Ascending aorta (tissue), 2 donors: ENCODE results near the gene PROM2. TPM values are rescaled to one million over a fixed set of nuclear protein-coding genes. Genes with fewer than 3 reads are reported as not detected.

Experiments used
- DNase-seq, 2 donors: peaks; one replicate each; pipeline ENCODE4 v3.0.0-alpha.2; 2019; ENCODE audit warnings: low spot score in 2 of 2
- H3K27ac ChIP-seq, 2 donors: fragments of 200-600 bp; sonication (generic); one replicate each; pipeline ENCODE4 v1.5.1; 2016 to 2017; ENCODE audit warnings: mild to moderate bottlenecking in 1 of 2
- H3K27me3 ChIP-seq: fragments of 200-600 bp; sonication (generic); one replicate; pipeline ENCODE4 v1.5.1; 2017
- H3K36me3 ChIP-seq, 2 donors: fragments of 200-600 bp; sonication (generic); one replicate each; pipeline ENCODE4 v1.5.1; 2016
- H3K4me1 ChIP-seq, 2 donors: fragments of 200-600 bp; sonication (generic); one replicate each; pipeline ENCODE4 v1.5.1; 2016 to 2017; ENCODE audit warnings: mild to moderate bottlenecking in 1 of 2
- H3K4me3 ChIP-seq, 2 donors: fragments of 200-600 bp; sonication (generic); one replicate each; pipeline ENCODE4 v1.5.1; 2016 to 2017; ENCODE audit warnings: mild to moderate bottlenecking in 1 of 2
- H3K9me3 ChIP-seq, 2 donors: fragments of 200-600 bp; sonication (generic); one replicate each; pipeline ENCODE4 v1.5.1; 2016
- CTCF ChIP-seq, 3 experiments: fragments of 200-600 bp in 2 of 3; fragments of 450-650 bp in 1 of 3; sonication (generic) in 2 of 3; IDR thresholded peaks; one replicate each; pipeline ENCODE4 v1.5.1; 2016 to 2019; ENCODE audit warnings: antibody characterized with exemption in 3 of 3, mild to moderate bottlenecking in 1 of 3, moderate library complexity in 1 of 3
- intact Hi-C: fragments of 100-400 bp; cut with DNase I; formaldehyde crosslinking; loops from one replicate; pipeline ENCODE4 v1.15.1; 2023
- total RNA-seq: library from RNA; depleted of rRNA; stranded (reverse); fragments of >200 nt; gene quantifications from one replicate; pipeline ENCODE4 v1.1.0, GENCODE V29; 2016

Gene PROM2
- total RNA-seq, 1 donor from 2014 or later, result not detected

GRCh38 chr2:95282458-95282857 is 8.2 kb downstream of the PROM2 start:
- Histone ChIP-seq H3K4me1 (no peaks in the 10 kb centered on the region), H3K27ac (no peak overlapping the region), H3K9me3 (no peaks in the 10 kb centered on the region), H3K36me3 (no peaks in the 10 kb centered on the region), H3K4me3 (no peak overlapping the region), H3K27me3 (no peaks in the 10 kb centered on the region)
- intact Hi-C loops, result no loop called here
- no peak for DNase-seq
- TF ChIP-seq CTCF (IDR thresholded peaks at IDR 0.05), result no peak

- H3K4me1 ChIP-seq, result no peaks in the 10 kb centered on the region
- no peak overlapping the region for H3K4me3 ChIP-seq
- no peaks in the 10 kb centered on the region for H3K9me3 ChIP-seq
- intact Hi-C loops, result no loop called here
- no peak for DNase-seq
- no peaks in the 10 kb centered on the region for H3K27me3 ChIP-seq
- TF ChIP-seq CTCF (IDR thresholded peaks at IDR 0.05), result no peak
- H3K36me3 ChIP-seq, result no peaks in the 10 kb centered on the region
- H3K27ac ChIP-seq, result no peak overlapping the region
These were observed 9.3 kb downstream of the PROM2 start for GRCh38 chr2:95283562-95283961.

- no peak for TF ChIP-seq CTCF (IDR thresholded peaks at IDR 0.05)
- DNase-seq, result no peak
- Histone ChIP-seq H3K9me3 (peaks cover 0 to 2% of the 10 kb centered on the region in 2 donors), H3K36me3 (no peaks in the 10 kb centered on the region), H3K27me3 (no peaks in the 10 kb centered on the region), H3K27ac (no peak overlapping the region), H3K4me3 (no peak overlapping the region), H3K4me1 (no peaks in the 10 kb centered on the region)
- intact Hi-C loops, result no loop called here
These were observed 10.8 kb downstream of the PROM2 start for GRCh38 chr2:95284886-95285541.

GRCh38 chr2:95285542-95285932 is 11.3 kb downstream of the PROM2 start:
- Histone ChIP-seq H3K9me3 (peaks cover 0 to 7% of the 10 kb centered on the region in 2 donors), H3K27me3 (no peaks in the 10 kb centered on the region), H3K4me1 (no peaks in the 10 kb centered on the region), H3K27ac (no peak overlapping the region), H3K36me3 (no peaks in the 10 kb centered on the region), H3K4me3 (no peak overlapping the region)
- no peak for TF ChIP-seq CTCF (IDR thresholded peaks at IDR 0.05)
- DNase-seq, result no peak
- intact Hi-C loops, result no loop called here

- H3K27me3 ChIP-seq, result no peaks in the 10 kb centered on the region
- no peak overlapping the region for H3K4me3 ChIP-seq
- intact Hi-C loops, result no loop called here
- peaks cover 0 to 9% of the 10 kb centered on the region in 2 donors for H3K9me3 ChIP-seq
- no peak for TF ChIP-seq CTCF (IDR thresholded peaks at IDR 0.05)
- no peaks in the 10 kb centered on the region for H3K36me3 ChIP-seq
- no peaks in the 10 kb centered on the region for H3K4me1 ChIP-seq
- H3K27ac ChIP-seq, result no peak overlapping the region
- no peak for DNase-seq
These were observed 13.1 kb downstream of the PROM2 start for GRCh38 chr2:95287336-95287735.

- H3K4me3 ChIP-seq, result no peak overlapping the region
- H3K27me3 ChIP-seq, result no peaks in the 10 kb centered on the region
- no peak for TF ChIP-seq CTCF (IDR thresholded peaks at IDR 0.05)
- no peaks in the 10 kb centered on the region for H3K36me3 ChIP-seq
- peaks cover 0 to 9% of the 10 kb centered on the region in 2 donors for H3K9me3 ChIP-seq
- H3K27ac ChIP-seq, result no peak overlapping the region
- intact Hi-C loops, result no loop called here
- DNase-seq, result no peak
- no peaks in the 10 kb centered on the region for H3K4me1 ChIP-seq
These were observed 13.6 kb downstream of the PROM2 start for GRCh38 chr2:95287806-95288205.
